ENCODE results near the gene ZNF280C.

ZNF280C gene

DNA sequence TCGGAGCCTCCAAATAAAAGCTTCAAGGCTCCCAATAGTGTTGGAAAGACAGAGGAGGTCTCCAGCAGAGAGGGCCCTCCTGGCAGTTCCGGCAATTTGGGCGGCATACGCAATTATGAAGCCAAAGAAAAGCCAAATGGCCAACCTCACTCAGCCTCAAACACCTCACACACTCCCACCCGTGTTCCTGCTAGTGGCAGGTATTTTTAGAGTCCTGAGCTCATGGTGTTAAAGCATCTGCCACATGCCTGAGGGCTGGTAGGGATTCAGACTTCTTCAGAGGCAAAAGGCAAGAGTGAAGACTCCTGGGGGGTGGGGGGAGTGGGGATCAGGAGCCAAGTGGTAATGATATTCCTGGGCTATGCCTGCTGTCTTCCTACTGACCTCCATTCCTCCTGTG is 89.5 kb downstream of the ZNF280C start:
- DNase-seq: peak in 4 of 56 donors; percentile 0 to 9 (median 3)

DNA sequence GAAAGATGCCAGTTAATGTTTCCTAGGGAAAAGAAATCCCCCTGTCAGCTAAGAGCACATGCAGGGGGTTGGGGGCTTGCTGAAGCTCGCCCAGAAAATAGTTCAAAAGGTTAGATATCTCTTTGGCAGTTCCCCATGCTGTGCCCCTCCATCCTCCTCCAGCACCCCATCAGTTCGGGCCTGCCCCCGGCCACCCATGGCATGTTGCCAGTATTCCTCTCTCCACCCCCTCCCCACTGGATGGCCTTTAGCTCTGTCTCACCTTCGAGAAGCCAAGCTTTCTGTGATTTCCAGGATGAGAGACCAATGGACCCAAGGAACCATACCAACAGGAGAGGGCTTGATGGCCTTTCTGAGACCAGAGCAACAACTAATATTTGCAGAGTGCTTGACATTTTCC is 91.8 kb downstream of the ZNF280C start:
- no peak for DNase-seq

DNA sequence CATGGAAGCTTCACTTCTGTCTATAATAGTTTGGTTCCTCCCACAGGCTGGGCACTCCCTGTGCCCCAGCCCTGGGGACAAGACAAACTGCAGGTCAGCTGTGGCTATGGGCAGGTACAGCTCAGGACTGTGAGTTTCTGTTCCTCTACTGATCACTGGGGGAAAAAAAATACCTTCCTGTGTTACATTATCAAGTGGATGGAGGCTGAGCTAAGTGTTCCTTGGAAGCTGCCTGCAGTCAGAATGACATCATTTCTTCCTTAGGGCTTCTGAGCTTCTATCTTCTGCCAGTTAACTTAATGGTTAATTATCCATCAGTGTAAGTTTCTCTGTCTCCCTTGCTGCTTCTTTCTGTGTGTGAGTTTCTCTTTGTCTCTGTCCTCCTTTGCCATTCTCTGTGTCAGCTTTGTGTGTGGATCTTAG is 92.3 kb downstream of the ZNF280C start:
- no peak for DNase-seq

DNA sequence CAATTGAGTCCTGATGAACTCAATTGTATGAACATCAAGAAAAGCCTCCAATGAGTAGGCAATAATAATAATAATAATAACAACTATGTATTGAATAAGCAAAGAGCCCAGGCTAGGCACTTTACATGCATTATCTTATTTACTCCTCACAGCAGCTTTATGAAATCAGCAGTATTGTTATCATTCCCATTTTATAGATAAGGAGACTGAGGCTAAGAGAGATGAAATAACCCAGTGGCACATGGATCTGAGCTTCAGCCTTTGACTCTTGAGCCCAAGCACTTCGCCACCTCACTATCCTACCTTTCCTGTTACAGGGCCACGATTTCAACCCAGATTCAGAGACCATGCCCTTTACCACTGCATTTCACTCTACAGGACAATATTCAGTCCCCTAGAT is 93.8 kb downstream of the ZNF280C start:
- DNase-seq: no peak

DNA sequence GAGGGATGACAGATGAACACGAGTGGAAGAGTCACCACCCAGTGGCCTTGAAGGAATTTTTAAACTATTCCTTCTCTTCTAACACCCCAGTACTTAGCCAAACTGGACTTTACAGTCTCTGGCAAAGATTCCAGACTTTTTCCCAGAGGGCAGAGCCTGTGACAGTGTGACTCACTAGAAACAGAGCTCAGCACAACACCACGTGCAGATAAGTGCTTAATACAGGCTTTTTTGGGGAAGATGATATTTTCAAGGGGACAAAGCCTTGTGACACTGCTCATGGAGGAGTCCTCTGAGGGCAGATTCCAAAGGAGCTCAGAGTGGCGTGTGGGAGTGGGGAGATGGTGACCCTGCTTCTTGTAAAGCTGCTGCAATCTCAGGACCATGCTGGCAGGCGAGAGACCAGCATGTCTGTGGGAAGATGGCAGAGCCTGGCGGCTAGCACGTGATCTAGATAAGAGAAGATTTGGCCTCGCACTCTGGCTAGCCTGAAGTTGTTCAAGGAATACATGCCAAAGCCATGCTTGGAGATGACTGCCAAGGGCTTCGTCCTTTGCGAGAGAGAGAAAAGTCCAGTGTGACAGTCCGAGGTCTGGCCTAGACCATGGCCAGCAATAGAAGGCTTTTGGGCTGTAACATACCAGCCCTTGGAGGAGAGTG is 94.5 kb downstream of the ZNF280C start:
- peak in 6 of 56 donors; percentile 0 to 32 (median 11) for DNase-seq

DNA sequence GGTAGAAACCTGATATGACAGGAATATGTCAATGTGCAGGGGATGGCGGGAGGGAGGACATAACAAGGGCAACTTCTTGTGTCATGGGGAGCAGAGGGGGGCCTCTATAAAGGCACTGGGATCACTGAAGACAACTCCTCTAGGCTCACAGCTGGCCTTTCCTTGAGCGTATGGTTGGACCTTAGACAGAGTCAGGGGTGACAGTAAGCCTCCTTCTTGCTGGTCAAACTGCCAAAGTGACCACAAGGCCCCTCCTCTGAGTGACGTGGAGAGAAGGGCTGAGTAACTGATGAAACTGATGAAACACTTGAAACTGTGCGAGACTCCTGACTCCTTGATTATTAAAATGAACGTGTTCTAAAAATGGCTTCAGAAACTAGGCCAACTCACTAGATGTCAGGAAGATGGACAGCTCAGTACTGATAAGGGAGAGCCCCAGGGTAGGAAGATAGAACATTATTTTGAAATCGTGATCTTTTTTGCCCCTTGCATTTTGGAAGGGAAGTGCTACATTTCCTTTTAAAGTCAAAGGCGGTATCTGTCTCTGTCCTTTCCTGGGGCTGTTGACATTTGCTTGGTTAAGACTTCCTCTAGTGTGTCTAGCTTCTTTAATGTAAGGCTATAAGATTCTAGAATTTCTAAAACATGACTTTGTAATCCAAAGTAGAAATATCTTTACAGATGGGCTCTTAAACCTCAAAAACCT is 95.4 kb downstream of the ZNF280C start:
- DNase-seq: peak in 30 of 56 donors; percentile 1 to 54 (median 12)

DNA sequence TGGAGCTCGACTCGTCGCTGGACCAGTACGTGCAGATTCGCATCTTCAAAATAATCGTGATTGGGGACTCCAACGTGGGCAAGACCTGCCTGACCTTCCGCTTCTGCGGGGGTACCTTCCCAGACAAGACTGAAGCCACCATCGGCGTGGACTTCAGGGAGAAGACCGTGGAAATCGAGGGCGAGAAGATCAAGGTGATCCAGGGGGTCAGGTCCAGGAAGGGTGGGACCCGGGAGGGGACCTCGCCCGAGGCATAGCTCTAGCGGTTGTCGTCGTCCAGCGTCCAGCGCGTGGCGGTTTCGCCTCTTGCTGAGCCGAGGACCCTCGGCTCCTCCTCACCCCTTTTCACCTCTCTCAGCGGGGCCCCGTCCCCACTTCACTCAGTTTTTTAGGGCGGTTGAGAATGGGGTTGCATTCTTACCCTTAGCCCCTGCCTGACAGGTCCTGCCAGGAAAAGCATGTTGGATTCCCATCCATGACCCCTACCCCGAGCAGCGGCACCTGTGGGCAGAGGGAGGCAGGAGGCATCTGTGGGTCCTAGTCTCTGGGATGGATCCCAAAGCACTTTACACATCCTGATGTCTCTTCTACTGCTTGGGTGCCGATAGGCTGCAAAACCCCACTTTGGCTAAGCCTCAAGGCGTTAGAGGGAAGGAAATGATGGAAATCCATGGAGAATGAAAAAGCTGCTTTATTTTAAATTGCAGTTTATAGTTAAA is 96.4 kb downstream of the ZNF280C start:
- DNase-seq: peak in 9 of 56 donors; percentile 2 to 38 (median 12)

DNA sequence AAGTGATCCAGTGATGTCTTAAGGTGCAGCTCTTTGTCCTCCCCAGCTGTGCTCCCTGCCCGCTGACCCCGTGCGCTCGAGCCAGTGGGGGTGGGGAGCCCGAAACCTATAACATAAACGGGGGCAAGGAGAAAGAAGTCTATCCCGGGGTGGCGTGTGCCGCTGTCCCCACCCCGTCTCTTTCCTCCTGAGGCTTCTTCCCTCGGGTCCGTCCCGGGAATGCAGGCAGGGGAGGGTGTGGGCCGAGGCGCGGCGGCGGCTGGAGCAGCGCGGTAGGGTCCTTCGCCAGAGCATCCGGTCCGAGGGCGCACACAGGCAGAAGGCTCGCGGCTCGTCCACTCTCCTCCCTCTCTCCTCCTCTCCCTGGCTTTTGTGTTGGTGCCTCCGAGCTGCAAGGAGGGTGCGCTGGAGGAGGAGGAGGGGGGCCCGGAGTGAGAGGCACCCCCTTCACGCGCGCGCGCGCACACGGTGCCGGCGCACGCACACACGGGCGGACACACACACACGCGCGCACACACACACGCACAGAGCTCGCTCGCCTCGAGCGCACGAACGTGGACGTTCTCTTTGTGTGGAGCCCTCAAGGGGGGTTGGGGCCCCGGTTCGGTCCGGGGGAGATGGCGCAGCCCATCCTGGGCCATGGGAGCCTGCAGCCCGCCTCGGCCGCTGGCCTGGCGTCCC is 97.1 kb downstream of the ZNF280C start, which contains the start of gene RAB33A:
Gene RAB33A (plus strand): TSS at position 517 of the 681 bp plus-strand sequence. CDS start 101 bp downstream, at position 618.
- DNase-seq: peak in 54 of 56 donors; percentile 0 to 83 (median 56)

DNA sequence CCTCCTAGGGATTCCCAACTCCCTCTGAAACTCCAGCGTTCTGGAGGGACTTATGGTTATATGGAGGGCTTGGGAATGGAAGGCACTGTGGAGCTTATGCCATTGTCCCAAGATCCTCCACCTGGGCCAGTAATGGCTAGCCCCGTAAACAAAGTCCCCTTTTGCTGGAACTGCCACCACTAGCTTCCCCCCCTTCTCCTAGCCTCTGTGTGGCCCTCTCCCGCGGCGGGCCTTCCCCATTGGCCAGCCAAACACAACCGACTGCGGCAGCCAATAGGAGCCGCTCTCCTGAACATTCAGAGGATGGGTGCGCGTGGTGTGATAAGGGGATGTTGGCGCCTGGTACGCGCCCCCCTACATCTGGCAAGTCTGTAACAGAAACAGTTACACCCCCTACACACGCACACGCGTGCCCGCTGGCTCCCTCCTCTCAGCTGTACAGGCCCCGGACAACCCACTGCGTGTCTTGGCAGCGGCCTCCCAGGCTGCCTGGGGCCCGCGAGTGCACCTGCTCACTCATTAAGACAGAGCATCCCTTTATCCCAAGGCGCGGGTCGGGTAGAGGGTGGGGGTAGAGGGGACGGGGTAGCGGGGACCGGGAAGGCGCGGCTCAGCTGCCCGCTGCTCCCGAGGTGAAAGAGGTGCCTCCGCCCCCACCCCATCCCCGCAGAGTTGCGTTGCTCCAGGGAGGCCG is 97.8 kb downstream of the ZNF280C start:
- DNase-seq: peak; percentile 7 to 91 (median 83)

DNA sequence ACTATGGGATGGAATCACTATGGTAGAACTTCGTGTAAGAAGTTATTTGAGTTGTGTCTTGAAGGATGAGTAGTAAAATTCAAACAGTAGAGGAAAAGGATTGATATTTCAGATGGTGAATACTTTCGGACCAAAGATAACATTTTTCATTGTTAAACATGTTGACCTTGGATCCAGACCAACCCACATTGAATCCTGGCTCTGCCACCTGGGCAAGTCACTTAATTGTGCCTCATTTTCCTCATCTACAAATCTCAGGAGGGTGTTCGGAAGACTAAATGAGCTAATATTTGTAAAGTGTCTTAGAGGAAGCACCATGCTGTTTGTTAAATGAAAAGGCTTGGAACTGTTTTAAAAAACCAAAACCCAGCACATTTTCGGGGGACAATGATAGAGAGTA is 101.7 kb downstream of the ZNF280C start:
- DNase-seq: no peak

DNA sequence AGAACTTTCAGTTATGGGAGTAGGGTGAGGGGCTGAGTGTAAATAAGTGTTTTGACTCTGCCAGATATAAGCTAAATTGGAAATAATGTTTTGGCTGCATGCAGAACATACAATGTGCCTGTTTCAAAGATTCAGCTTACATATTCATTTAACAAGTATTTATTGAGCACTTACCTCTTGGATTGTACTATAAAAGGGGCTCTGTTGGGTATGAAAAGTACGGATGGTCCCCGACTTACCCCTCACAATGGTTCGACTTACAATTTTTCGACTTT is 102.3 kb downstream of the ZNF280C start:
- DNase-seq: no peak

DNA sequence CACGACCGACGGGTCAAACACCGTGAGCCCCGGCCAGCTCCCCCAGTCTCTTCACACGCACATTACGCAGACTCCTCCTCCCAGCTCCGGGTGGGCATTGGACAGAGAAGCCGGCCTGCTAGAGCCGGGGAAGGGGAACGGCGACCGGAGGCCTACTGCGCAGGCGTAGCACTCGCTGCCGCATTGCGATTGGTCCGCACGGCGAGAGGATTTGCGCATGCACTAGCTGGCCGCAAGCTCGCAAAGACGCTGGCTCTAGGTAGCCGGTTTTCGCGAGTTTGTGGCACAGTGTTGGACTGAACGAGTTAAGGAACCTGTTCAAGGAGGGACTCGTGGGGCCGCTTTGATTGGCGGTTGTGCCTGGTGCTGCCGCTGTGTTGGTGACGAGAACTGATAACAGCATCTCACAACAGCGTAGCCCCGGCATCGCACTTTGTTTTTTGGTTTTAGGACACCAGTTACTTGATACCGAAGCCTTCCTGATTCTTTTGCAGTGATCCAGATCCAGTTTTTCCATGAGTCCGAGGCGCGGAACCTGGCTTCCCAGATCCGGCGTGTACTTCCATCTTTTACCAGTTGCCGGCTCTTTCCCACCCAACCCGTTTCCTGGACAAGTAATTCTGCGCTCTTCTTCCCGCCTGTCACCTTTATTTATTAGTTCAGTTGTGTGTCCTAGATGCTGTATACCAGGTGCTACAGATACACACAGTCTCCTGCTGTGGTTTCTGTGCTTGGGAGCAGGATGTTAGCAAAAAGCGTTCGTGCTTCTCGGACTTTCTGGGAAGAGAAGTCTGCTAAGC is 102.8 kb downstream of the ZNF280C start, which contains the start of gene AIFM1:
Gene AIFM1 (minus strand): TSS at position 139 of the 800 bp plus-strand sequence. CDS start 185 bp downstream, outside the sequence.
- DNase-seq: peak; percentile 17 to 92 (median 82)

DNA sequence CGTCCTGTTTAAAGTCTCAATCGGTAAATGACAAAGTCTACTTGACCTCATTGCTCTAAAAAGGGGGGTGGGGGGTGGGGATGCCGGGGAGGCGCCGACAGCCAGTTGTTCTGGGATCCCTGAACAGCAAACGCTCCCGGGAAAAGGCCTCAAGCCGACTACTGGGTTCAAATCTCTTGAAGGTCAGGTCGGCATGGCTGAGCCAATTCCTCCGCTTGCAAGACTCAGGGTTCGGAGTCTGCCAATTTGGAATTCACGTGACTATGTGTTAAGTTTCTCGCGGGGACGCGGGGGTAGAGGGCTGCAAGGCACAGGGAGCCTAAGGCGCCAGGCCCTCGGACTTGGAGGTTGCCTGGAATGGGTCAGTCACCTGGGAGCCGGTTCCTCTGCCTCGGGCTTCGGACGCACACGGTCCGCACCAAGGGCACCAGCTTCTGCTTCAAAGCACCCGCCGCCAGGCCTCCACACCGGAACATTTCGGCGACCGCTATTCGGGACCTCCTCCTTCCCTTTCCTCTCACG is 103.5 kb downstream of the ZNF280C start:
- DNase-seq: peak in 8 of 56 donors; percentile 23 to 59 (median 44)

DNA sequence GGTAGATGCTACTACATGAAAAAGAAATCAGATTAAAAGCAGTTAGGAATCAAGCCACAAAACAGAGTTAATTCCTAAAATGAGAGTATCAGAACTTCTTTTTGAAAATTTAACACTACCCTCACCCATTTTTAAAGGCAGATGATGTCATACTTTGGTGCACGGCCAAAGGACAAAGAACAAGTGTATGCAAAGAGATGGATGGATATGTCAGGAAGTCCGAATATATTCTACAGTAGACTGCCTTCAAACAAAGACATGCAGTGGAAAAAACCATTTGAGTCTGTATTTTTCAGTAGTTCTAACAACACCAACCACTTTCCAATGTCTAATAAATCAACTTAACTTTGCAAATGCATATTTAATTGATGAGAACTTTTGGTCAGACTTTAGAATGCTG is 105.3 kb downstream of the ZNF280C start:
- no peak for DNase-seq

DNA sequence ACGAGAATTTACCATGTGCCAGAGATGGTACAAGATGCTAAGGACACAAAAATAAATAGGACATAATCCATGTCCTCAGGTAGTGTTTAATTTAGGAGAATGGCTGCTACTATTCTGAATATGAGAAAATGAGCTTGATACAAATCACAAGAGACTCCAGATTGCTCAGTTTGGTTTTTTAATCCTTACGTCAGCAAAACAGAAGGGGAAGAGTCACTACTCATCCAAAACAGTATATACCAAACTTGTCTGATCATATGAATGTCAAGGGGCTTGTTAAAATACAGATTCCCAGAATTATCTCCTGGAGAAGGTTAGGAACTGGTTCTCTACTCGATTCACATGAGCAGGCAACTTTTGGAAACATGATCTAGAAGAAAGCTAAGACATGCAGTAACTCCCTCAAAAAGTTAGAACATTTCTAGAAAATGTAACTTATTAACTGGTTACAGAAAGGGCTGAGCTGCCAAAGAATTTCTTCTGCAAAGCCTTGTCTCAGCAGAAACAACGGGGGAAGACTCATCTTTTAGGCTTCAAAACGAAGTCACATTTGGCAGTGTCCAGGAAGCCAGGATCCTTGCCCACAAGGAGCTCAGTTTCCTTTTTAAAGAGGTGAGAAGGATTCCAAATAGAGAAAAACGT is 106.5 kb downstream of the ZNF280C start:
- DNase-seq: no peak

DNA sequence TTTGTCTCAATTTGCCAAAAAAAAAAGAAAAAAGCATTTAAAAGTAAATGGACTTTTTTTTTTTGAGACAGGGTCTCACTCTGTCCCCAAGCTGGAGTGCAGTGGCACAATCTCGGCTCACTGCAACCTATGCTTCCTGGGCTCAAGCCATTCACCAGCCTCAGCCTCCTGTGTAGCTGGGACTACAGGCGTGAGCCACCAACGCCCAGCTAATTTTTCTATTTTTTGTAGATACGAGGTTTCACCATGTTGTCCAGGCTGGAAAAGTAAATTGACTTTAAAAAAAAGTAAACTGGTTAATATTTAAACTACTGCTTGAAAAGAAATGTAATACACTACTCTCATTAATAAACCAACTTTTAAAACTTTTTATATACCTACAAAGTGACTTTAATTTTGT is 108.9 kb downstream of the ZNF280C start:
- DNase-seq: no peak

DNA sequence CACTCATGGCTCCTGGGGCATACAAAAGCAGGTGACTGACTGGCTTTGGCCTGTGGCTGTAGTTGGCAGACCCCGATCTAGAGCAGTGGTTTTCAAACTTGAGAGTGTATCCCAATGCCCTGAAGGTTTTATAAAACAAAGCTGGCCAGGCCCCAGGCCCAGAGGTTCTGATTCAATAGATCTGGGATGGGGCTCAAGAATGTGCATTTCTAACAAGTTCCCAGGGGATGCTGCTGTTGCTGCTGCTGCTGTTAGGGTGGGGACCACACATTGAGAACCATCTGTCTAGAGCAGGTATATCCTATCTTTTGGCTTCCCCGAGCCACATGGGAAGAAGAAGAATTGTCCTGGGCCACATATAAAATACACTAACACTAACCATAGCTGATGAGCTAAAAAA is 110.4 kb downstream of the ZNF280C start:
- no peak for DNase-seq

DNA sequence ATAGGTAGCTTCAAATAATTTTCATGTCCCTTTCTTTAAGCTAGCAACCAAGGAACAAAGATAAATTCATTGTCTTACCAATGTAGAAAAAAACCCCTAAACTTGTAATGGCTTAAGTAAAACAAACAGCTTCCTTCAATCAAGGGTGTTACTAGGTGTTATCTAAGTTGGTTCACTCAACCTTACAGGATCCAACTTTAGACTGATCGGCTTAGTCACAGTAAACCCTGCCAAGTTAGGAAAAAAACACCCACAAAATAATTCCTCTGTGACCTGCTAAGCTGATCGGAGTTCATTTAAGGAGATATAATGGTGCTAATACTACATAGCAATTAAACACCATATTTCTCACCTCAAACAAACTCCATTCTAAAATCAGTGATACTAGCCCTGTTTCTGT is 113.1 kb downstream of the ZNF280C start:
- no peak for DNase-seq
